Endothelial cell of umbilical vein (primary cell): ENCODE measurements around the gene R3HDML. TPM values are rescaled to one million over a fixed set of nuclear protein-coding genes. Genes with fewer than 3 reads are reported as not detected.

ENCODE experiments used
- BruUV-seq: library from RNA; stranded (reverse); fragments of 400-500 nt; replicated peaks from 2 replicates; lab custom pipeline; 2021; lab: Mats Ljungman, UMichigan
- CTCF ChIA-PET: fragments of 300-600, 350-600 bp; sonication (Branson Sonifier 250); formaldehyde crosslinking; loops from one replicate; lab custom pipeline; 2021; ENCODE audit warnings: antibody characterized with exemption, inconsistent platforms; lab: Charles Lee
- POLR2A ChIA-PET: fragments of 300-600, 350-600 bp; sonication (Branson Sonifier 250); formaldehyde crosslinking; loops from one replicate; lab custom pipeline; 2021; ENCODE audit warnings: antibody characterized with exemption, inconsistent platforms; lab: Charles Lee
- DNase-seq: peaks from one replicate; pipeline ENCODE4 v3.0.0-alpha.2; 2011; ENCODE audit warnings: low read depth, low spot score
- FAIRE-seq: peaks from 2 replicates; lab custom pipeline; 2011; peaks lifted over from hg19 to GRCh38; lab: Jason Lieb, UNC
- H2AFZ ChIP-seq: 2 replicates; pipeline ENCODE4 v1.6.0; 2012; ENCODE audit warnings: low read depth, low read length, control low read depth, inconsistent platforms
- H3K27ac ChIP-seq: 2 replicates; pipeline ENCODE4 v1.5.1; 2011; ENCODE audit warnings: low read depth, mild to moderate bottlenecking, control low read depth, low read length, moderate library complexity; ENCODE audit not compliant: insufficient read depth
- H3K27me3 ChIP-seq, 2 experiments: 2 replicates each; pipeline versions ENCODE4 v1.6.0 to v1.6.1; 2011; ENCODE audit warnings: low read length in 2 of 2, mixed read lengths in 1 of 2; ENCODE audit not compliant: control insufficient read depth in 2 of 2, insufficient read depth in 2 of 2
- H3K36me3 ChIP-seq, 2 experiments: 2 replicates in 1 of 2; 3 replicates in 1 of 2; pipeline ENCODE4 v1.5.1; 2011; ENCODE audit warnings: low read length in 2 of 2, mild to moderate bottlenecking in 1 of 2, moderate library complexity in 1 of 2; ENCODE audit not compliant: control insufficient read depth in 2 of 2, insufficient read depth in 2 of 2; ENCODE audit errors: extremely low read depth in 1 of 2
- H3K4me1 ChIP-seq: 3 replicates; pipeline ENCODE4 v1.5.1; 2011; ENCODE audit warnings: mild to moderate bottlenecking, low read length; ENCODE audit not compliant: control insufficient read depth, insufficient read depth; ENCODE audit errors: extremely low read depth
- H3K4me2 ChIP-seq: 2 replicates; pipeline ENCODE4 v1.6.1; 2011; ENCODE audit warnings: low read length, control low read depth, mixed read lengths; ENCODE audit not compliant: insufficient read depth
- H3K4me3 ChIP-seq, 3 experiments: fragments of 200-600 bp in 1 of 3; sonication (generic), shearing (Covaris generic) in 1 of 3; replicated peaks in 1 of 3; 2 replicates each; pipeline ENCODE4 v1.5.1; 2011 to 2016; ENCODE audit warnings: control low read depth in 3 of 3, low read length in 3 of 3, mild to moderate bottlenecking in 2 of 3, inconsistent platforms in 1 of 3, low read depth in 1 of 3, moderate library complexity in 1 of 3; ENCODE audit not compliant: insufficient read depth in 1 of 3
- H3K79me2 ChIP-seq: 2 replicates; pipeline ENCODE4 v1.6.0; 2012; ENCODE audit warnings: low read length, inconsistent platforms; ENCODE audit not compliant: control insufficient read depth, insufficient read depth
- H3K9ac ChIP-seq: replicated peaks from 2 replicates; pipeline ENCODE3; 2011; ENCODE audit warnings: low read length, control low read depth; ENCODE audit not compliant: insufficient read depth; ENCODE audit errors: extremely low read depth
- H3K9me1 ChIP-seq: replicated peaks from 3 replicates; pipeline ENCODE4 v1.6.0; 2011; ENCODE audit warnings: mild to moderate bottlenecking, low read length; ENCODE audit not compliant: control insufficient read depth, insufficient read depth; ENCODE audit errors: extremely low read depth
- H3K9me3 ChIP-seq: replicated peaks from 2 replicates; pipeline ENCODE4 v1.5.1; 2012; ENCODE audit warnings: low read length, inconsistent platforms; ENCODE audit not compliant: control insufficient read depth, insufficient read depth
- H4K20me1 ChIP-seq: replicated peaks from 2 replicates; pipeline ENCODE3; 2011; ENCODE audit warnings: mild to moderate bottlenecking, low read length; ENCODE audit not compliant: control insufficient read depth, insufficient read depth; ENCODE audit errors: extremely low read depth
- EZH2 ChIP-seq: IDR thresholded peaks from 2 replicates; pipeline ENCODE4 v1.6.1; 2012; ENCODE audit warnings: borderline replicate concordance, low read depth, mild to moderate bottlenecking, moderate library complexity, low read length, inconsistent platforms; ENCODE audit not compliant: severe bottlenecking
- FOS ChIP-seq: IDR thresholded peaks from 2 replicates; pipeline ENCODE4 v1.6.1; 2011; ENCODE audit warnings: mild to moderate bottlenecking, low read length, moderate library complexity, borderline replicate concordance; ENCODE audit not compliant: insufficient read depth
- GATA2 ChIP-seq: IDR thresholded peaks from 2 replicates; pipeline ENCODE4 v1.7.0; 2011; ENCODE audit warnings: low read depth, mild to moderate bottlenecking, moderate library complexity, mixed read lengths, low read length; ENCODE audit not compliant: insufficient read length, insufficient read depth
- JUN ChIP-seq: IDR thresholded peaks from 2 replicates; pipeline ENCODE4 v1.6.1; 2011; ENCODE audit warnings: borderline replicate concordance, low read depth; ENCODE audit not compliant: insufficient read length, insufficient read depth
- MYC ChIP-seq: IDR thresholded peaks from one replicate; pipeline ENCODE4 v1.6.1; 2011; ENCODE audit warnings: mild to moderate bottlenecking, low read depth, low read length
- POLR2A ChIP-seq: IDR thresholded peaks from 2 replicates; pipeline ENCODE4 v1.6.1; 2012; ENCODE audit warnings: low read depth, mild to moderate bottlenecking, control low read depth, low read length
- POLR2AphosphoS5 ChIP-seq: IDR thresholded peaks from 2 replicates; pipeline ENCODE4 v1.6.1; 2012; ENCODE audit warnings: low read depth, mild to moderate bottlenecking, control low read depth, low read length, moderate library complexity; ENCODE audit not compliant: insufficient read depth
- dilution Hi-C: fragments of 300-500 bp; cut with MboI; formaldehyde crosslinking; loops from one replicate; pipeline ENCODE4 v1.15.0; 2019; ENCODE audit warnings: low sequenced_read_pairs; ENCODE audit not compliant: extremely low pct_ligation_motif_present
- intact Hi-C: fragments of 100-400 bp; cut with micrococcal nuclease; formaldehyde crosslinking; loops from one replicate; pipeline ENCODE4 v1.10.0; 2022
- polyA plus RNA-seq, 4 experiments: library from polyadenylated mRNA; depleted of rRNA in 3 of 4; stranded (reverse) in 3 of 4; unstranded in 1 of 4; fragments of >200 nt; gene quantifications; 2 replicates each; pipeline versions ENCODE4 v1.2.1 to v1.2.3, GENCODE V29; 2011 to 2012; ENCODE audit warnings: missing spikeins in 1 of 4
- total RNA-seq: library from RNA; stranded (reverse); gene quantifications from 2 replicates; pipeline ENCODE4 v1.2.3, GENCODE V29; 2021
- TF ChIP-seq, protein P1 (sequence below), 2 donors: IDR thresholded peaks; 1 replicate in 1 of 2; 2 replicates in 1 of 2; pipeline ENCODE4 v1.5.1; 2011; ENCODE audit warnings: low read length in 2 of 2, mild to moderate bottlenecking in 2 of 2, moderate library complexity in 2 of 2, control low read depth in 1 of 2, inconsistent platforms in 1 of 2, low read depth in 1 of 2; ENCODE audit not compliant: insufficient read depth in 1 of 2; ENCODE audit errors: extremely low read depth in 1 of 2
- TF ChIP-seq, protein P2 (sequence below): IDR thresholded peaks from 2 replicates; pipeline ENCODE4 v1.6.1; 2011; ENCODE audit not compliant: insufficient read depth, insufficient read length

Gene R3HDML
- total and polyA plus RNA-seq, 2 donors (not counting 3 experiments of a cell fraction or from before 2014, with no cell fraction given): not detected

DNA sequence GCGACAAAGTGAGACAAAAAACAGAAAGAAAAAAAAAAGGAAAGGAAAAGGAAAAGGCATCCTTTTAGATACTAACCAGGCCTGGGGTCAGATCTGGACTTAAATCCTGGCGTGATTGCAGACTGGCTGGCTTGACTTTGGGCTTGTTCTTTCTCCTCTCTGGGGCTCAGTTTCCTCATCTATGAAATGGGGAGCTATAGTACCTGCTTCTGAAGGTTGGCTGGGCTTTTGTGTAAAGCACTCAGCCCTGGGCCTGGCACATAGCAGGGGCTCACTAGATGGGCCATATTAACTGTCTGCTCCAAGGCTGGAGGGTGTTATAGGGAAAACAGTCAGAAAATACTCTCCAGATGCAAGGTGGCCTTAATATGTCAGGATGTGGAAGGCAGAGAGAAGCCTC, 1.2 kb upstream of the R3HDML start:
- H3K4me3 ChIP-seq: no peak overlapping the region
- no peak overlapping the region for H2AFZ ChIP-seq
- TF ChIP-seq GATA2: no peak
- TF ChIP-seq MYC: no peak
- TF ChIP-seq POLR2A: no peak
- TF ChIP-seq, protein P1, sequence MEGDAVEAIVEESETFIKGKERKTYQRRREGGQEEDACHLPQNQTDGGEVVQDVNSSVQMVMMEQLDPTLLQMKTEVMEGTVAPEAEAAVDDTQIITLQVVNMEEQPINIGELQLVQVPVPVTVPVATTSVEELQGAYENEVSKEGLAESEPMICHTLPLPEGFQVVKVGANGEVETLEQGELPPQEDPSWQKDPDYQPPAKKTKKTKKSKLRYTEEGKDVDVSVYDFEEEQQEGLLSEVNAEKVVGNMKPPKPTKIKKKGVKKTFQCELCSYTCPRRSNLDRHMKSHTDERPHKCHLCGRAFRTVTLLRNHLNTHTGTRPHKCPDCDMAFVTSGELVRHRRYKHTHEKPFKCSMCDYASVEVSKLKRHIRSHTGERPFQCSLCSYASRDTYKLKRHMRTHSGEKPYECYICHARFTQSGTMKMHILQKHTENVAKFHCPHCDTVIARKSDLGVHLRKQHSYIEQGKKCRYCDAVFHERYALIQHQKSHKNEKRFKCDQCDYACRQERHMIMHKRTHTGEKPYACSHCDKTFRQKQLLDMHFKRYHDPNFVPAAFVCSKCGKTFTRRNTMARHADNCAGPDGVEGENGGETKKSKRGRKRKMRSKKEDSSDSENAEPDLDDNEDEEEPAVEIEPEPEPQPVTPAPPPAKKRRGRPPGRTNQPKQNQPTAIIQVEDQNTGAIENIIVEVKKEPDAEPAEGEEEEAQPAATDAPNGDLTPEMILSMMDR (IDR thresholded peaks at IDR 0.05; ENCODE audit: extremely low read depth in 1 of 2, insufficient read depth in 1 of 2, low read depth in 1 of 2, low read length in 2 of 2): no peak
- TF ChIP-seq POLR2AphosphoS5: no peak
- TF ChIP-seq JUN: no peak
- intact Hi-C loops: no loop called here
- no peaks in the 10 kb centered on the region for H3K36me3 ChIP-seq
- BruUV-seq: no TSS peak
- no peak overlapping the region for H3K27ac ChIP-seq
- dilution Hi-C loops: no loop called here
- H4K20me1 ChIP-seq: no peaks in the 10 kb centered on the region
- FAIRE-seq: no peak
- H3K9ac ChIP-seq: no peak overlapping the region
- ChIA-PET CTCF (no interaction called here), POLR2A (no interaction called here)
- H3K4me2 ChIP-seq: no peak overlapping the region
- H3K79me2 ChIP-seq: no peaks in the 10 kb centered on the region
- peaks cover 0 to 4% of the 10 kb centered on the region in 2 experiments for H3K27me3 ChIP-seq
- no peaks in the 10 kb centered on the region for H3K9me3 ChIP-seq
- no peaks in the 10 kb centered on the region for H3K4me1 ChIP-seq
- no peak for DNase-seq
- H3K9me1 ChIP-seq: no peaks in the 10 kb centered on the region

DNA sequence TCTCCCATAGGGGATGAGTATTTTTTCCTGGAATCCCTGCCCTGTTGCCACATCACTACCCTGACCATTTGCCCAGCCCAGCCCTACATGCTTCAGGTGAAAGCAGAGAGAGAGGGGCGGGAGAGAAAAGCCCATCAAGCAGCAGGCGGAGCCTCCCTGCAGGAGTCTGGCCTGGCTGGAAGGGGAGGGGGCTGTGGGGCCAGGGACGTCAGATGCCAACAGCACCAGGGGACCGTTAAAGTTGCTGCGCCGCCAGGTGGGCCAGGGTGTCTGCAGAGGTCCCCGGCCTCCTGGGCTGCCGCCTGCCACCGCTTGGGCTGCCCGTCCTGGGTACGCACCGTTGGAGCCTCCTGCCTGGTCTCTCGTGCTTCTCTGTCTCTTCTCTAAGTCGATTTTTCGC, 757 bp upstream of the R3HDML start:
- intact Hi-C loops: no loop called here
- H2AFZ ChIP-seq: no peak overlapping the region
- ChIA-PET CTCF (no interaction called here), POLR2A (no interaction called here)
- H4K20me1 ChIP-seq: no peaks in the 10 kb centered on the region
- no peaks in the 10 kb centered on the region for H3K9me3 ChIP-seq
- no peaks in the 10 kb centered on the region for H3K79me2 ChIP-seq
- TF ChIP-seq EZH2: no peak
- no peak for TF ChIP-seq MYC
- TF ChIP-seq, protein P2, sequence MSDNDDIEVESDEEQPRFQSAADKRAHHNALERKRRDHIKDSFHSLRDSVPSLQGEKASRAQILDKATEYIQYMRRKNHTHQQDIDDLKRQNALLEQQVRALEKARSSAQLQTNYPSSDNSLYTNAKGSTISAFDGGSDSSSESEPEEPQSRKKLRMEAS: no peak
- no peak for TF ChIP-seq FOS
- TF ChIP-seq, protein P1 (IDR thresholded peaks at IDR 0.05; ENCODE audit: extremely low read depth in 1 of 2, insufficient read depth in 1 of 2, low read depth in 1 of 2, low read length in 2 of 2): no peak
- TF ChIP-seq JUN: no peak
- no peak for TF ChIP-seq GATA2
- TF ChIP-seq POLR2AphosphoS5: no peak
- no peak for TF ChIP-seq POLR2A
- H3K9ac ChIP-seq: no peak overlapping the region
- no TSS peak for BruUV-seq
- H3K4me1 ChIP-seq: no peaks in the 10 kb centered on the region
- no peak overlapping the region for H3K27ac ChIP-seq
- no peaks in the 10 kb centered on the region for H3K9me1 ChIP-seq
- no peaks in the 10 kb centered on the region for H3K36me3 ChIP-seq
- DNase-seq (no peak), FAIRE-seq (no peak)
- peaks cover 0 to 4% of the 10 kb centered on the region in 2 experiments for H3K27me3 ChIP-seq
- dilution Hi-C loops: no loop called here
- H3K4me3 ChIP-seq: no peak overlapping the region
- no peak overlapping the region for H3K4me2 ChIP-seq
